ENCODE results near the gene B3GNT7.
"Not testable (repeated sequence)": the region's sequence is repeated elsewhere in the genome, so short reads cannot be mapped to it uniquely, and the experiment has no call there.

Gene B3GNT7

DNA sequence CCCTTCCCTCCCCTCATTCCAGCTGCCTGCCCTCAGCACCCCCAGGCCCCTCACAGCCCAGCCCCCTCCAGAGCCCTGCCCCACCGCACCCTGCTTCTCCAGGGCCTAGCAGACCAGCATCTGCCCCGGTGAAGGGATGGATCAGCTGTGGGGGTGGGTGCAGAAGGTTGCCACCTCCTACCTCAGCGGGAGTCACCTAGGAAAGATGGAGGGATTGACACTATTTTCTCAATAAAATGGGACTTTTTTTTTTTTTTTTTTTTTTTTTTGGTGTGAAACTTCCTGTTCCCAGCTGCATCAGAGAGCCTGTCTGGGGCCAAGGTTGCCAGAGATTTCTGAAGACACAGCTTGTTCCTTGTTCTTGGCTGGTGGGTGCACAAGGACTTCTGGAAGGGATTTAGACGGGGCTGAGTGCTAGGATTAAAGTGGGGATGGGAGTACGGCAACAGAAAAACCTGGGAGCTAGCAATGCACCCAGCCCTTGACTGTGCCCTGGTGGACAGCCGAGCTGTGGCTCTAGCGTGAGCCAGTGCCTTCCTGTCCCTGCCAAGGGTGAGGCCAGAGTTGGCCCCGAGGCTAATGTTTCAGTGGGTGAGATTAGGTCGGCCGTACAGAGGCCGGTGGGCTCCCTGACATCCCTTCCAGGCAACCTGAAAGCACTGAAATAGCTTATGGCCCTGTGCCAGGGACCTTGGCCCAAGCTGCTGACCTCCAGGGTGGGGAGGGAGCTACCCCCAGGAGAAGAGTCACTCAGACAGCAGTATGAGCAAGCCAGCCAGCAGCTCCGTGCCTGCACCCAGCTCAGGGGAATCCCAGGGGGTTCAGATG, 4.6 kb downstream of the B3GNT7 start:
- no peak for DNase-seq (ENCODE audit: low read depth in 1 of 2, low spot score in 1 of 2)

GRCh38 chr2:231400681-231401080, 5.2 kb downstream of the B3GNT7 start:
- DNase-seq (ENCODE audit: low read depth in 1 of 2, low spot score in 1 of 2): not testable (repeated sequence)

GRCh38 chr2:231401101-231401500, 5.6 kb downstream of the B3GNT7 start:
- DNase-seq (ENCODE audit: low read depth in 1 of 2, low spot score in 1 of 2): not testable (repeated sequence)

- not testable (repeated sequence) for DNase-seq (ENCODE audit: low read depth in 1 of 2, low spot score in 1 of 2)
Measured at GRCh38 chr2:231403421-231404182, 8.1 kb downstream of the B3GNT7 start.

- not testable (repeated sequence) for DNase-seq (ENCODE audit: low read depth in 1 of 2, low spot score in 1 of 2)
Measured at GRCh38 chr2:231404183-231404578, 8.7 kb downstream of the B3GNT7 start.

DNA sequence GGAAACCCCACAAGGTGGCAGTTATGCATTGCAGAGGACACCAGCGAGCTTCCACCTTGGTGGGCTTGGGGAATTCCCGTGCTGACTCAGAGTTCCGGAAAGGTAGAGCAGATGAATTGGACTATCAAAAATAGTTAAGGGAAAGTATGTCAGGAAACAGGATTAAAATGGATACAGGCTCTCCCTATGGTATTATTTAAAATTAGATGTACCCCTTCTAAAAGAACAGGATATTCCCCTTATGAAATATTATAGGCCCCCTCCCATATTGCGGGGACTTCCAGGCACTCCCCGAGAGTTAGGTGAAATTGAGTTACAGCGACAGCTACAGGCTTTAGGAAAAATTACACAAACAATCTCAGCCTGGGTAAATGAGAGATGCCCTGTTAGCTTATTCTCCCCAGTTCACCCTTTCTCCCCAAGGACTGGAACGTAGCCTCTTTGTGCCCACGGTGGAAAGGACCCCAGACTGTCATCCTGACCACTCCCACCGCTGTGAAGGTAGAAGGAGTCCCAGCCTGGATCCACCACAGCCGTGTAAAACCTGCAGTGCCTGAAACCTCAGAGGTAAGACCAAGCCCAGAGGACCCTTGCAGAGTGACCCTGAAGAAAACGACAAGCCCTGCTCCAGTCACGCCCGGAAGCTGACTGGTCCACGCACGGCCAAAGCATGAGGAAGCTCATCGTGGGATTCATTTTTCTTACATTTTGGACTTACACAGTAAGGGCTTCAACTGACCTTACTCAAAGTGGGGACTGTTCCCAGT, 10.3 kb downstream of the B3GNT7 start:
- peak in 1 of 2 donors; percentile 9 for DNase-seq (ENCODE audit: low read depth in 1 of 2, low spot score in 1 of 2)

DNA sequence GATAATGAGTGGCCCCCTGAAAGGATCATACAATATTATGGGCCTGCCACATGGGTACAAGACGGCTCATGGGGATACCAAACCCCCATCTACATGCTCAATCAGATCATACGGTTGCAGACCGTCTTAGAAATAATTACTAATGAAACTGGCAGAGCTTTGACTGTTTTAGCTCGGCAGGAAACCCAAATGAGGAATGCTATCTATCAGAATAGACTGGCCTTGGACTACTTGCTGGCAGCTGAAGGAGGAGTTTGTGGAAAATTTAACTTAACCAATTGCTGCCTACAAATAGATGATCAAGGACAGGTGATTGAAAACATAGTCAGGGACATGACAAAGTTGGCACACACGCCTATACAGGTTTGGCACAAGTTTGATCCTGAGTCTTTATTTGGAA, 12.2 kb downstream of the B3GNT7 start:
- not testable (repeated sequence) for DNase-seq (ENCODE audit: low read depth in 1 of 2, low spot score in 1 of 2)

- not testable (repeated sequence) for DNase-seq (ENCODE audit: low read depth in 1 of 2, low spot score in 1 of 2)
Measured at GRCh38 chr2:231408304-231408703, 12.8 kb downstream of the B3GNT7 start.

DNA sequence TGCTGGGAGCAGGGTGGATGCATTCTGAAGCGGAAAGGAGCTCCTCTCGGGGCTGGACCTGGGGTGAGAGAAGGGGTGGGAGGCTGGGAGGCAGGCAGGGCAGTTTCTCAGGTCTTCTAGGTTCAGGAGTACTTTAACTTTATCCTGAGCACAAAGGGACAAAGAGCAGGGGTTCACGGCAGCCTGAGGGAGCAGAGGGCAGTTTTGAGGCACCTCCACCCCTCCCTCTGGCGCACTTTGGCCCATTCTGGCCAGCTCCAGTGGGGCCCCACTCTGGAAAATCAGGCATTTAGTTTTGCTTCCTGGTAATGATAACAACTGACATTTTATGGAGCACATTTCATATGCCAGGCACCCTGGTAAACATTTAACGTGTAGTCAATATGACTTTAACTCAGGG, 14.3 kb downstream of the B3GNT7 start:
- no peak for DNase-seq (ENCODE audit: low read depth in 1 of 2, low spot score in 1 of 2)

DNA sequence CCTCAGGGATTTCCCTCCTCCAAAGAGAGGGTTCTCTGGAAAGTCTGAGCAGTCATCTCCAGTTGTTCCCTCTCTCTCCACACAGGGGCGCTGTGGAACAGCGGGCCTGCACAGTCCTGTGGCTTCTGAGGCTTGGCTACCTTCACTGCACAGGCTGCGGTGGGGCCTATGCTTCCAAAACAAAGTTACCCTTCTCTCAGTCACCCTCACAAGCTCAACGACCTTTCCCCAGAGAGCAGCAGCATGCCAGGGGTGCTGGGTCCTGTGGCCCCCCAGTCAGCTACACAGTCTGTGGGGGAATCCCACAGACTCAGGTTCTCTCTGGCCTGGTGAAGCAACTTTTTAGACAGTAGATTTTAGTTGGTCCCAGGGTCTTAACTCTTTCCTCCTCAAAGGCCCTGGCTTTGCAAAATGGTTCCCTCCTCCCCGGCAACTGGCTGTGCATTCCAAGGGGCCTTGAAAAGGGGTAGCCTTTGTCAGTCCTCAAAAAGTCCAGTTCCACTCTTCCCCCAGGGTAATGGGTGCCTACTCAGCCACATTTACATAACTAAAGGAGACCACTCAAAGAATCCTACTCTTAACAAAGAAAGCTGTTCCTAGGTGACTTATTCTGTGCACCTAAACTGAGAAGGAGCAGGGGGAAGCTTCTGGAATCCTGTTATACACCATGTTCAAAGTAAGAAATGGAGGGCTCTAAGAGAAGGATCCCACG, 14.9 kb downstream of the B3GNT7 start:
- DNase-seq (ENCODE audit: low read depth in 1 of 2, low spot score in 1 of 2): no peak

DNA sequence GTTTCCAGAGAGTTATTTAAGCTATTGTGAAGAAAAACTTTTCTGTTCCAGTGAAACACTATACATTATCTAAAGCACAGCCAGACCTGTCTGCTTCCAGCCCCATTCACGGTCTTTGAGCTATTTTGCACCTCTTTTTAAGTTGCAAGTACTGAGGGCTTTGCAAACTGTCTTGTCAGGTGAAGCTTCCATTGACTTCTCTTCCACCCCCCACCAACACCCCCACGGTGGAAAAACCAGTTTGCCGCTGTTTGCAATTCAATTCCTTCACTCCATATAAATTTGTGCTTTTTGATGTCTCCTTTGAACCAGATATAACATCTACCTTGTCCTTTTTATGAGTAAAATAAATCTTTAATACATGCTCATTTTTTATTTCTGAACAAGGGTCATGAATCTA, 15.7 kb downstream of the B3GNT7 start:
- no peak for DNase-seq (ENCODE audit: low read depth in 1 of 2, low spot score in 1 of 2)

DNA sequence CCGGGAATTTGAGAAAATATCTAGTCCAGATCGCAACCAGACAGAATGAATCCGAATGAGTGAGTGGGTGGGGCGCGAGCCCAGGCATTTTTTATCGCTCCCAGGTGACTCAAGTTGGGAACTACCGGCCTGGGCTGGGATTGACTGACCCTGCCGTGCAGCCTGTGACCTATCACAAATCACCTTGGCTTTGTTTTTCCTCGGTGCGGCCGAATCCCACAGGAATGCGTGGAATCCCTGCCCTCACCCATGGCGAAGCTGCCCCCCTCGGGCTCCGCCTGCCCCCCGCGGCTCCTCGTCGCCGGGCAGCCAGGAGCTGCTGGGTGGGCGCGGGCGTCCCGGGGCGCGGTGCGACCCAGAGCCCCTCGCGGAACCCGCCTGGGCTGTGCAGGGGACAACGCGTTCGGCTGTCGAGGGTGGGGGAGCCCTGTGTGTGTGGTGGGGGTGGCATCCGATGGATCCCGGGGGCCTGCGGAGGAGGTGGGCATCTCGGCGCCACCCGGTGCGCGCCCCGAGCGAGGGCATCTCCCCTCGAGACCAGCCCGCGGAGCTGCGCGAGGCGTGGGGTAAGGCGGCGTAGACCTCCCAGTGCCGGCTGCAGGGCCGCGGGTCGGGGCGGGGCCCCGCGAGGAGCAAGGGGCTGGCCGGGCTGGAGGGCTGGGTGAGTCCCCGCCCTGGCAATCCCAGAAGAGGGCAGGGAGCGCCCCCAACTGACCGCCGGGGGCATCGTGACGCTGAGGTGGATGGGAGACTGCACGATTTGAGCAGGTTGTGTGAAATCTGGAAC, 16.5 kb downstream of the B3GNT7 start:
- peak in 1 of 2 donors; percentile 51 for DNase-seq (ENCODE audit: low read depth in 1 of 2, low spot score in 1 of 2)

DNA sequence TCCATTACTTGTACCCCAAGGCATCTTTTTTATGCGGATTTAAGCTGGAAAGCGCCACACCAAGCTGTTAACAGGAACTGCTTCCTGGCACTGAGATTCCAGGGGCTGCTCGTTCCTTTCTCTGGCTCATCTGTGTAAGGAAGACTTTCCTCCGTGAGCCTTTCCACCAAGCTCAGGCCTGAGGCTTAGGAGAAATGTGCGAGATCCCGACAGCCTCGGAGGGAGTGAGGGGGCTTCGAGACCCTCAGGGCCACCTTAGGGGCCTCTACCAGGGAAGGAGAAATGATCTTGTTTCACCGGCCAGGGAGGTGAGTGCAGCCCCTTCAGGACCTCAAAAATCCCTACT, 17.1 kb downstream of the B3GNT7 start:
- DNase-seq (ENCODE audit: low read depth in 1 of 2, low spot score in 1 of 2): no peak

DNA sequence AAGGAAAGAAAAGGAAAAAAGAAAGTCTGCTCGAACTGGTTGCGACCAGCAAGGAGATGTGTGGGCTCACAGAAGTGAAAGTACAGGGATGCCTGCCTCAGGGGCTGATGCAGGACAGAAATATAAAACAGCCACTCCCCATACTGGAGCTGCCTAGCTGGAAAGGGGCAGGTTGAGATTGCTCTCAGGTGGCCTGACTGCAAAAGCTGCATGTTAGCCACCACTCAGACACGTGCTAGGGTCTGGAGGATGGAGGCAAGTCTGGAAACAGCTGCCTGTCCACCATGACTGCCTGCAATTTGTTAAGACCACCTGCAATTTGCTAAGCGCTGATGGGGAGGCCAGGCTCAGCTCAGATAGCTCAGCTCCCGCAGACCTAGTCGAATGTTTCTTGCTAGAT, 17.9 kb downstream of the B3GNT7 start:
- DNase-seq (ENCODE audit: low read depth in 1 of 2, low spot score in 1 of 2): no peak

GRCh38 chr2:231413921-231414476, 18.5 kb downstream of the B3GNT7 start:
- DNase-seq (ENCODE audit: low read depth in 1 of 2, low spot score in 1 of 2): no peak

- DNase-seq (ENCODE audit: low read depth in 1 of 2, low spot score in 1 of 2): no peak
Measured at GRCh38 chr2:231415029-231415428, 19.5 kb downstream of the B3GNT7 start.

DNA sequence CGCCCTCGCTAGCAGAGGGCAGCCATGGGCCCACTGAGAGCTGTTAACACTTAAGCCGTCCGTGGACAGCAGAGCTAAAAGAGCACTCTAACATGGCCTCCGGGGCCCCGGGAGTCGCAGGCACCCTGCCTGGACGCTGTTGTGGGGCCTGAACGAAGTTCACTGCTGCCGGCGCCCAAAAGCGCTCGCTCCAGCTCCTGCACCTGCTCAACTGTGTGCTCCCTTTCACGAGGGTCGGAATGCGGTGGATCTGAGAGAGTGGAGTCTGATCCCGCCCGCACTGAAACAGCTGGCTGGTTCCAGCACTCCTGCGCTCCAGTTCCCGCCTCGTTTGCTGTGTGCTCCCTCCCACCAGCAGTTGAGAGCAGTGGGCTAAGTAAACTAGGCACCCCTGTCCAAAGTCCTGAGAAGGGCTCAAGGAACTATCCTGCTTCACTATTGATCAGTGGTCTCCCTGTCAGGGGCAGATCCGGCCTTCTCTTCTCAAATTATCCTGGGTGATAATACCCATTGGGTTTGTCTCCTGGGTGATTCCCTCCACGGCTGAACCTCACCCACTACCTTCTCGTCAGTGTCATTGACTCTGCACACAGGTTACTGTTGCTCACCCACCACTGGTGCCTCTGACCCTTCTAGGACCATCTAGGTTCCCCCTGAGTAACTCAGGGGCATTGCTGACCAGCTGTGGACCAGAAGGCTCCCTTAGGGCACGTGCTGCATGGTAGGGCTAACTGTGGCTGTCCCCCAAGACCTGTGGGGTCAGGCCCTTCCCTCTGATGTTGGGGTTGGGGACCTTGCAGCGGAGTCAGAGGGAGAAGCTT, 23.5 kb downstream of the B3GNT7 start:
- DNase-seq (ENCODE audit: low read depth in 1 of 2, low spot score in 1 of 2): no peak

- DNase-seq (ENCODE audit: low read depth in 1 of 2, low spot score in 1 of 2): no peak
Measured at GRCh38 chr2:231421051-231421580, 25.6 kb downstream of the B3GNT7 start.

DNA sequence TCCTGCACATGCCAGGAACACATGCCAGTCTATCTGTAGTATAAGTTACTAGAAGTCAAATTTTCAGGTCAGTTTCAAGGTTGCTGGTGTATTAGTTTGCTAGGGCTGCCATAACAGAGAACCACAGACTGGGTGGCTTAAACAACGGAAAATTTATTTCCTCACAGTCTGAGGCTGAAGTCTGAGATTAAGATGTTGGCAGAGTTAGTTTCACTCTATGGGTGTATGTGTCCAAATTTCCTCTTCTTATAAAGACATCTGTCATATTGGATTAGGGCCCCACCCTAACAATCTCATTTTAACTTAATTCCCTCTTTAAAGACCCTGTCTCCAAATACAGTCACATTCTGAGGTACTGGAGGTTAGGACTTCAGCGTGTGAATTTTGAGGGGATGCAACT, 26.5 kb downstream of the B3GNT7 start:
- DNase-seq (ENCODE audit: low read depth in 1 of 2, low spot score in 1 of 2): no peak

All from activated T-helper 1 cell treated with anti-CD3 and anti-CD28 coated beads, Interleukin-2, amount 50 U/mL, for 16 hours (primary cell).